ENCODE measurements around the gene PAK6.

Gene PAK6

GRCh38 chr15:40293905-40294895 is 55.3 kb downstream of the PAK6 start:
- ChIA-PET CTCF (interaction anchor here (1.7 to 17.3 kb wide), 3 partner anchors 18 to 77 kb away, joined by 5 to 287 read pairs (median 211); partner anchors contain the start of genes INAFM2 and PLCB2), POLR2A (no interaction called here)
- DNase-seq (ENCODE audit: low read depth, low spot score): no peak
- no peak overlapping the region for H3K4me3 ChIP-seq (ENCODE audit: low read depth, low read length)
- no peak for TF ChIP-seq CTCF (IDR thresholded peaks at IDR 0.05; ENCODE audit: insufficient read depth, low read length, missing control alignments)

GRCh38 chr15:40295297-40295696 is 56.4 kb downstream of the PAK6 start:
- CTCF ChIA-PET: interaction anchor here (17.3 kb wide), 1 partner anchor 18 kb away, joined by 287 read pairs; the partner anchor contains the start of genes INAFM2 and PLCB2
- POLR2A ChIA-PET: no interaction called here

GRCh38 chr15:40295877-40296560 is 57.2 kb downstream of the PAK6 start:
- no peak overlapping the region for H3K4me3 ChIP-seq (ENCODE audit: low read depth, low read length)
- ChIA-PET POLR2A (interaction anchor here (0.8 kb wide), 1 partner anchor 27 kb away, joined by 3 read pairs; no protein-coding TSS in a partner anchor), CTCF (interaction anchor here (0.6 to 17.3 kb wide), 3 partner anchors 17 to 250 kb away, joined by 4 to 287 read pairs (median 4); partner anchors contain the start of genes INAFM2 and PLCB2)
- no peak for DNase-seq (ENCODE audit: low read depth, low spot score)
- no peak for TF ChIP-seq CTCF (IDR thresholded peaks at IDR 0.05; ENCODE audit: insufficient read depth, low read length, missing control alignments)

More at GRCh38 chr15:40295297-40295696, 56.4 kb downstream of the PAK6 start:
- DNase-seq (ENCODE audit: low read depth, low spot score): no peak
- TF ChIP-seq CTCF (IDR thresholded peaks at IDR 0.05; ENCODE audit: insufficient read depth, low read length, missing control alignments): no peak
- H3K4me3 ChIP-seq (ENCODE audit: low read depth, low read length): no peak overlapping the region

GRCh38 chr15:40296561-40297230 is 57.8 kb downstream of the PAK6 start:
- ChIA-PET CTCF (interaction anchor here (0.6 to 17.3 kb wide), 5 partner anchors 8 to 251 kb away, joined by 3 to 287 read pairs (median 4); partner anchors contain the start of genes INAFM2 and PLCB2), POLR2A (interaction anchor here (0.8 kb wide), 1 partner anchor 26 kb away, joined by 3 read pairs; no protein-coding TSS in a partner anchor)
- DNase-seq (ENCODE audit: low read depth, low spot score): no peak
- H3K4me3 ChIP-seq (ENCODE audit: low read depth, low read length): no peak overlapping the region
- no peak for TF ChIP-seq CTCF (IDR thresholded peaks at IDR 0.05; ENCODE audit: insufficient read depth, low read length, missing control alignments)

GRCh38 chr15:40297356-40297755 is 58.5 kb downstream of the PAK6 start:
- POLR2A ChIA-PET: no interaction called here
- CTCF ChIA-PET: interaction anchor here (0.8 to 17.3 kb wide), 5 partner anchors 9 to 252 kb away, joined by 3 to 287 read pairs (median 4); partner anchors contain the start of genes INAFM2 and PLCB2
- no peak for TF ChIP-seq CTCF (IDR thresholded peaks at IDR 0.05; ENCODE audit: insufficient read depth, low read length, missing control alignments)
- DNase-seq (ENCODE audit: low read depth, low spot score): no peak
- no peak overlapping the region for H3K4me3 ChIP-seq (ENCODE audit: low read depth, low read length)

Measured in AG04449 (cell line).